CD14-positive monocyte (primary cell): ENCODE results near the gene SCYGR2. TPM values are rescaled to one million over a fixed set of nuclear protein-coding genes. Genes with fewer than 3 reads are reported as not detected.

Source experiments
- DNase-seq, 3 donors: peaks; one replicate each; pipeline ENCODE4 v3.0.0-alpha.2; 2011 to 2022
- H2AFZ ChIP-seq: 2 replicates; pipeline ENCODE4 v1.6.0; 2012; ENCODE audit warnings: mild to moderate bottlenecking, low read depth, low read length, inconsistent platforms; ENCODE audit not compliant: insufficient read depth, poor library complexity, severe bottlenecking
- H3K27ac ChIP-seq, 2 donors: 1 replicate in 1 of 2; 2 replicates in 1 of 2; pipeline ENCODE4 v1.5.1; 2012 to 2013; ENCODE audit warnings: low read length in 2 of 2, control low read depth in 1 of 2, inconsistent platforms in 1 of 2, low read depth in 1 of 2, mild to moderate bottlenecking in 1 of 2
- H3K27me3 ChIP-seq, 2 donors: one replicate each; pipeline versions ENCODE4 v1.6.0 to v1.6.1; 2011 to 2013; ENCODE audit warnings: low read length in 2 of 2; ENCODE audit not compliant: control insufficient read depth in 2 of 2, insufficient read depth in 2 of 2
- H3K36me3 ChIP-seq, 2 donors: replicated peaks in 1 of 2; 1 replicate in 1 of 2; 2 replicates in 1 of 2; pipeline versions ENCODE4 v1.5.1 to v1.6.1; 2012 to 2013; ENCODE audit warnings: low read length in 2 of 2, control low read depth in 1 of 2, inconsistent platforms in 1 of 2, mild to moderate bottlenecking in 1 of 2; ENCODE audit not compliant: insufficient read depth in 2 of 2, control insufficient read depth in 1 of 2
- H3K4me1 ChIP-seq, 2 donors: 1 replicate in 1 of 2; 2 replicates in 1 of 2; pipeline versions ENCODE4 v1.5.1 to v1.6.1; 2012 to 2013; ENCODE audit warnings: low read length in 2 of 2, control low read depth in 1 of 2, inconsistent platforms in 1 of 2, mild to moderate bottlenecking in 1 of 2, moderate library complexity in 1 of 2; ENCODE audit not compliant: insufficient read depth in 2 of 2, control insufficient read depth in 1 of 2
- H3K4me2 ChIP-seq: replicated peaks from 2 replicates; pipeline ENCODE3; 2012; ENCODE audit warnings: low read length, moderate library complexity, mild to moderate bottlenecking; ENCODE audit not compliant: poor library complexity, severe bottlenecking; ENCODE audit errors: extremely low read depth
- H3K4me3 ChIP-seq, 3 experiments: fragments of 200-600 bp in 1 of 3; sonication (generic) in 1 of 3; replicated peaks in 1 of 3; 1 replicate in 2 of 3; 2 replicates in 1 of 3; pipeline ENCODE4 v1.5.1; 2011 to 2013; ENCODE audit warnings: low read length in 3 of 3, mild to moderate bottlenecking in 3 of 3, control low read depth in 2 of 3, low read depth in 2 of 3, inconsistent platforms in 1 of 3, moderate library complexity in 1 of 3
- H3K79me2 ChIP-seq: 2 replicates; pipeline ENCODE4 v1.6.0; 2012; ENCODE audit warnings: mild to moderate bottlenecking, control low read depth, inconsistent platforms, low read length, moderate library complexity; ENCODE audit not compliant: insufficient read depth
- H3K9ac ChIP-seq: 2 replicates; pipeline ENCODE4 v1.6.0; 2017; ENCODE audit warnings: low read length, mild to moderate bottlenecking; ENCODE audit not compliant: insufficient read depth, poor library complexity, severe bottlenecking
- H3K9me3 ChIP-seq, 2 donors: replicated peaks in 1 of 2; 1 replicate in 1 of 2; 2 replicates in 1 of 2; pipeline versions ENCODE4 v1.5.1 to v1.6.1; 2012 to 2013; ENCODE audit warnings: low read length in 2 of 2, control low read depth in 1 of 2; ENCODE audit not compliant: control insufficient read depth in 1 of 2, insufficient read depth in 1 of 2
- H4K20me1 ChIP-seq: 2 replicates; pipeline ENCODE4 v1.6.0; 2012; ENCODE audit warnings: mild to moderate bottlenecking, low read length, control low read depth, moderate library complexity; ENCODE audit not compliant: insufficient read depth
- H3K27ac Mint-ChIP-seq, 7 donors: one replicate each; pipeline ENCODE4 v1.8.0; 2020; ENCODE audit warnings: mild to moderate bottlenecking in 7 of 7, mixed read lengths in 7 of 7, moderate library complexity in 6 of 7, inconsistent platforms in 2 of 7
- H3K27me3 Mint-ChIP-seq, 3 donors: one replicate each; pipeline ENCODE4 v1.8.0; 2021 to 2022; ENCODE audit warnings: low read depth in 3 of 3, mild to moderate bottlenecking in 3 of 3, mixed read lengths in 3 of 3, moderate library complexity in 3 of 3, inconsistent platforms in 1 of 3
- H3K36me3 Mint-ChIP-seq, 2 donors: one replicate each; pipeline ENCODE4 v1.8.0; 2020; ENCODE audit warnings: mixed read lengths in 2 of 2, inconsistent platforms in 1 of 2, mild to moderate bottlenecking in 1 of 2
- H3K4me1 Mint-ChIP-seq: one replicate; pipeline ENCODE4 v1.8.0; 2020; ENCODE audit warnings: mild to moderate bottlenecking, mixed read lengths
- H3K4me3 Mint-ChIP-seq, 2 donors: one replicate each; pipeline ENCODE4 v1.8.0; 2020; ENCODE audit warnings: mild to moderate bottlenecking in 2 of 2, mixed read lengths in 2 of 2, moderate library complexity in 1 of 2
- H3K9me3 Mint-ChIP-seq, 7 donors: one replicate each; pipeline ENCODE4 v1.8.0; 2020 to 2022; ENCODE audit warnings: mixed read lengths in 7 of 7, mild to moderate bottlenecking in 6 of 7, moderate library complexity in 6 of 7, inconsistent platforms in 2 of 7
- WGBS: methylation state at CpG from one replicate; pipeline ENCODE4 v1.1.5; 2013; ENCODE audit warnings: missing lambda C conversion rate; ENCODE audit not compliant: insufficient coverage; 5-methylcytosine and 5-hydroxymethylcytosine counted together
- intact Hi-C, 2 donors: fragments of 100-400 bp; cut with micrococcal nuclease; formaldehyde crosslinking; loops; one replicate each; pipeline versions ENCODE4 v1.15.0 to v1.15.1; 2023
- polyA plus RNA-seq, 3 donors: library from polyadenylated mRNA; depleted of rRNA in 1 of 3; unstranded in 2 of 3; stranded (reverse) in 1 of 3; fragments of 300-500 nt in 2 of 3; fragments of >200 nt in 1 of 3; fragmentation: Illumina TruSeq in 2 of 3; gene quantifications; 1 replicate in 2 of 3; 2 replicates in 1 of 3; pipeline ENCODE4 v1.2.3, GENCODE V29; 2012 to 2021
- TF ChIP-seq, protein P1 (sequence below): fragments of 200-600 bp; IDR thresholded peaks from one replicate; pipeline ENCODE4 v1.8.0; 2022; ENCODE audit warnings: antibody characterized with exemption, mild to moderate bottlenecking

The SCYGR2 gene
- polyA plus RNA-seq, 3 donors = not detected

DNA sequence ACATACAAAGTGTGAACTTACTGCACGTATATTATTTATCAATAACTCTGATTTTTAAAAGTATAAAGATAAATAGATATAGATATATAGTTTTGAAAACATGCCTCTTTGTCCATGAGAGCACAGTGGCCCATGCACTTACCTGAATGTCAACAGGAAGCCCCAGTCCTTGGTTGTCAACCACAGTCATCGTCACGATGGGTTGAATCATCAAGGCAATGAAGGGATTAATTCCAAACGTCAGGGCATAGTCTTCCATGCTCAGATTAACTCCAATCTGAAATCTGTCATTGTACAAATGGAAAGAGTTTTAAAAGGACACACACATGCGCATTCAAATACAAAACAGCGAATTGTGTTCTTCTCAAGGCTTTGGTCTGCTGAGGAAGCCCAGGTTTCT is 34.1 kb downstream of the SCYGR2 start:
- no peaks in the 10 kb centered on the region for H3K4me1 ChIP-seq
- no peak overlapping the region for H3K4me3 ChIP-seq
- H4K20me1 ChIP-seq = no peaks in the 10 kb centered on the region
- no peak overlapping the region for H2AFZ ChIP-seq
- peaks cover 0 to 2% (median 0%) of the 10 kb centered on the region in 7 donors for H3K9me3 Mint-ChIP-seq
- H3K27ac ChIP-seq = no peak overlapping the region
- H3K9ac ChIP-seq = no peak overlapping the region
- peaks cover 2 to 17% (median 5%) of the 10 kb centered on the region in 3 donors for H3K27me3 Mint-ChIP-seq
- no peaks in the 10 kb centered on the region for H3K9me3 ChIP-seq
- no peaks in the 10 kb centered on the region for H3K36me3 Mint-ChIP-seq
- H3K36me3 ChIP-seq = no peaks in the 10 kb centered on the region
- H3K4me1 Mint-ChIP-seq = no peaks in the 10 kb centered on the region
- H3K4me2 ChIP-seq = no peak overlapping the region
- 96% methylated on average over 4 of the region's 6 CpGs for WGBS
- no peak for DNase-seq
- TF ChIP-seq, protein P1, sequence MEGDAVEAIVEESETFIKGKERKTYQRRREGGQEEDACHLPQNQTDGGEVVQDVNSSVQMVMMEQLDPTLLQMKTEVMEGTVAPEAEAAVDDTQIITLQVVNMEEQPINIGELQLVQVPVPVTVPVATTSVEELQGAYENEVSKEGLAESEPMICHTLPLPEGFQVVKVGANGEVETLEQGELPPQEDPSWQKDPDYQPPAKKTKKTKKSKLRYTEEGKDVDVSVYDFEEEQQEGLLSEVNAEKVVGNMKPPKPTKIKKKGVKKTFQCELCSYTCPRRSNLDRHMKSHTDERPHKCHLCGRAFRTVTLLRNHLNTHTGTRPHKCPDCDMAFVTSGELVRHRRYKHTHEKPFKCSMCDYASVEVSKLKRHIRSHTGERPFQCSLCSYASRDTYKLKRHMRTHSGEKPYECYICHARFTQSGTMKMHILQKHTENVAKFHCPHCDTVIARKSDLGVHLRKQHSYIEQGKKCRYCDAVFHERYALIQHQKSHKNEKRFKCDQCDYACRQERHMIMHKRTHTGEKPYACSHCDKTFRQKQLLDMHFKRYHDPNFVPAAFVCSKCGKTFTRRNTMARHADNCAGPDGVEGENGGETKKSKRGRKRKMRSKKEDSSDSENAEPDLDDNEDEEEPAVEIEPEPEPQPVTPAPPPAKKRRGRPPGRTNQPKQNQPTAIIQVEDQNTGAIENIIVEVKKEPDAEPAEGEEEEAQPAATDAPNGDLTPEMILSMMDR = no peak
- no peaks in the 10 kb centered on the region for H3K79me2 ChIP-seq
- H3K27me3 ChIP-seq = peaks cover 5% of the 10 kb centered on the region in 2 donors
- H3K27ac Mint-ChIP-seq = no peak overlapping the region
- intact Hi-C loops = no loop called here
- H3K4me3 Mint-ChIP-seq = no peak overlapping the region

DNA sequence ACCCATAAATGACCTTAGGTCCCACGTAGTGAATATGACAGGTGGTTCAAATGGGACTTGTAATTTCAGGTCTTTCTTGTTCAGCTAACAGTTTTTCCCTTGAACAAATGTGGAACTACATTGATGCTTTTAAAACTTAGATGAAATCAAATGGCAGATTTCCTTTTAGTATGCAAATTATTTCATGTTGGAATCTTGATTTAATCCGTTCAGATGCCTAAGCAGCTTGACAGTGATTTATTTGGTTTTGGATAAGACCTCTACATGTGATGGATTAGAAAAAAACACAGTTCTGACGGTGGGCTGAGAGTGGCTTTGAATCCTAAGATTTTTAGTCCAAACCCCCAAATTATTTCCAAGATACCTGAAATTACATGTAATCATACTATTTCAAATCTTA is 35.5 kb downstream of the SCYGR2 start:
- Mint-ChIP-seq H3K4me3 (no peak overlapping the region), H3K36me3 (no peaks in the 10 kb centered on the region), H3K4me1 (no peaks in the 10 kb centered on the region), H3K27me3 (peaks cover 4 to 15% (median 6%) of the 10 kb centered on the region in 3 donors), H3K9me3 (no peaks in the 10 kb centered on the region), H3K27ac (no peak overlapping the region)
- DNase-seq = no peak
- intact Hi-C loops = no loop called here
- Histone ChIP-seq H3K9ac (no peak overlapping the region), H3K79me2 (no peaks in the 10 kb centered on the region), H4K20me1 (no peaks in the 10 kb centered on the region), H3K27me3 (peaks cover 3 to 5% of the 10 kb centered on the region in 2 donors), H3K4me1 (no peaks in the 10 kb centered on the region), H3K27ac (no peak overlapping the region), H2AFZ (no peak overlapping the region), H3K9me3 (no peaks in the 10 kb centered on the region), H3K4me2 (no peak overlapping the region), H3K36me3 (no peaks in the 10 kb centered on the region), H3K4me3 (no peak overlapping the region)
- 60% methylated on average over 2 of the region's 3 CpGs for WGBS
- TF ChIP-seq, protein P1 = no peak
